Endothelial cell of umbilical vein (primary cell): ENCODE measurements around the gene LSR. TPM values are rescaled to one million over a fixed set of nuclear protein-coding genes. Genes with fewer than 3 reads are reported as not detected.

Experiments used
- BruUV-seq: library from RNA; stranded (reverse); fragments of 400-500 nt; replicated peaks from 2 replicates; lab custom pipeline; 2021; lab: Mats Ljungman, UMichigan
- CTCF ChIA-PET: fragments of 300-600, 350-600 bp; sonication (Branson Sonifier 250); formaldehyde crosslinking; loops from one replicate; lab custom pipeline; 2021; ENCODE audit warnings: antibody characterized with exemption, inconsistent platforms; lab: Charles Lee
- POLR2A ChIA-PET: fragments of 300-600, 350-600 bp; sonication (Branson Sonifier 250); formaldehyde crosslinking; loops from one replicate; lab custom pipeline; 2021; ENCODE audit warnings: antibody characterized with exemption, inconsistent platforms; lab: Charles Lee
- DNase-seq: peaks from one replicate; pipeline ENCODE4 v3.0.0-alpha.2; 2011; ENCODE audit warnings: low read depth, low spot score
- FAIRE-seq: peaks from 2 replicates; lab custom pipeline; 2011; peaks lifted over from hg19 to GRCh38; lab: Jason Lieb, UNC
- H2AFZ ChIP-seq: 2 replicates; pipeline ENCODE4 v1.6.0; 2012; ENCODE audit warnings: low read depth, low read length, control low read depth, inconsistent platforms
- H3K27ac ChIP-seq: 2 replicates; pipeline ENCODE4 v1.5.1; 2011; ENCODE audit warnings: low read depth, mild to moderate bottlenecking, control low read depth, low read length, moderate library complexity; ENCODE audit not compliant: insufficient read depth
- H3K27me3 ChIP-seq, 2 experiments: 2 replicates each; pipeline versions ENCODE4 v1.6.0 to v1.6.1; 2011; ENCODE audit warnings: low read length in 2 of 2, mixed read lengths in 1 of 2; ENCODE audit not compliant: control insufficient read depth in 2 of 2, insufficient read depth in 2 of 2
- H3K36me3 ChIP-seq, 2 experiments: 2 replicates in 1 of 2; 3 replicates in 1 of 2; pipeline ENCODE4 v1.5.1; 2011; ENCODE audit warnings: low read length in 2 of 2, mild to moderate bottlenecking in 1 of 2, moderate library complexity in 1 of 2; ENCODE audit not compliant: control insufficient read depth in 2 of 2, insufficient read depth in 2 of 2; ENCODE audit errors: extremely low read depth in 1 of 2
- H3K4me1 ChIP-seq: 3 replicates; pipeline ENCODE4 v1.5.1; 2011; ENCODE audit warnings: mild to moderate bottlenecking, low read length; ENCODE audit not compliant: control insufficient read depth, insufficient read depth; ENCODE audit errors: extremely low read depth
- H3K4me2 ChIP-seq: 2 replicates; pipeline ENCODE4 v1.6.1; 2011; ENCODE audit warnings: low read length, control low read depth, mixed read lengths; ENCODE audit not compliant: insufficient read depth
- H3K4me3 ChIP-seq, 3 experiments: fragments of 200-600 bp in 1 of 3; sonication (generic), shearing (Covaris generic) in 1 of 3; replicated peaks in 1 of 3; 2 replicates each; pipeline ENCODE4 v1.5.1; 2011 to 2016; ENCODE audit warnings: control low read depth in 3 of 3, low read length in 3 of 3, mild to moderate bottlenecking in 2 of 3, inconsistent platforms in 1 of 3, low read depth in 1 of 3, moderate library complexity in 1 of 3; ENCODE audit not compliant: insufficient read depth in 1 of 3
- H3K79me2 ChIP-seq: 2 replicates; pipeline ENCODE4 v1.6.0; 2012; ENCODE audit warnings: low read length, inconsistent platforms; ENCODE audit not compliant: control insufficient read depth, insufficient read depth
- H3K9ac ChIP-seq: replicated peaks from 2 replicates; pipeline ENCODE3; 2011; ENCODE audit warnings: low read length, control low read depth; ENCODE audit not compliant: insufficient read depth; ENCODE audit errors: extremely low read depth
- H3K9me1 ChIP-seq: replicated peaks from 3 replicates; pipeline ENCODE4 v1.6.0; 2011; ENCODE audit warnings: mild to moderate bottlenecking, low read length; ENCODE audit not compliant: control insufficient read depth, insufficient read depth; ENCODE audit errors: extremely low read depth
- H3K9me3 ChIP-seq: replicated peaks from 2 replicates; pipeline ENCODE4 v1.5.1; 2012; ENCODE audit warnings: low read length, inconsistent platforms; ENCODE audit not compliant: control insufficient read depth, insufficient read depth
- H4K20me1 ChIP-seq: replicated peaks from 2 replicates; pipeline ENCODE3; 2011; ENCODE audit warnings: mild to moderate bottlenecking, low read length; ENCODE audit not compliant: control insufficient read depth, insufficient read depth; ENCODE audit errors: extremely low read depth
- GATA2 ChIP-seq: IDR thresholded peaks from 2 replicates; pipeline ENCODE4 v1.7.0; 2011; ENCODE audit warnings: low read depth, mild to moderate bottlenecking, moderate library complexity, mixed read lengths, low read length; ENCODE audit not compliant: insufficient read length, insufficient read depth
- MYC ChIP-seq: IDR thresholded peaks from one replicate; pipeline ENCODE4 v1.6.1; 2011; ENCODE audit warnings: mild to moderate bottlenecking, low read depth, low read length
- POLR2A ChIP-seq: IDR thresholded peaks from 2 replicates; pipeline ENCODE4 v1.6.1; 2012; ENCODE audit warnings: low read depth, mild to moderate bottlenecking, control low read depth, low read length
- POLR2AphosphoS5 ChIP-seq: IDR thresholded peaks from 2 replicates; pipeline ENCODE4 v1.6.1; 2012; ENCODE audit warnings: low read depth, mild to moderate bottlenecking, control low read depth, low read length, moderate library complexity; ENCODE audit not compliant: insufficient read depth
- dilution Hi-C: fragments of 300-500 bp; cut with MboI; formaldehyde crosslinking; loops from one replicate; pipeline ENCODE4 v1.15.0; 2019; ENCODE audit warnings: low sequenced_read_pairs; ENCODE audit not compliant: extremely low pct_ligation_motif_present
- intact Hi-C: fragments of 100-400 bp; cut with micrococcal nuclease; formaldehyde crosslinking; loops from one replicate; pipeline ENCODE4 v1.10.0; 2022
- polyA plus RNA-seq, 4 experiments: library from polyadenylated mRNA; depleted of rRNA in 3 of 4; stranded (reverse) in 3 of 4; unstranded in 1 of 4; fragments of >200 nt; gene quantifications; 2 replicates each; pipeline versions ENCODE4 v1.2.1 to v1.2.3, GENCODE V29; 2011 to 2012; ENCODE audit warnings: missing spikeins in 1 of 4
- total RNA-seq: library from RNA; stranded (reverse); gene quantifications from 2 replicates; pipeline ENCODE4 v1.2.3, GENCODE V29; 2021

Gene LSR
- total and polyA plus RNA-seq, 2 donors (not counting 3 experiments of a cell fraction or from before 2014, with no cell fraction given), result 0.76 to 1.0 TPM

DNA sequence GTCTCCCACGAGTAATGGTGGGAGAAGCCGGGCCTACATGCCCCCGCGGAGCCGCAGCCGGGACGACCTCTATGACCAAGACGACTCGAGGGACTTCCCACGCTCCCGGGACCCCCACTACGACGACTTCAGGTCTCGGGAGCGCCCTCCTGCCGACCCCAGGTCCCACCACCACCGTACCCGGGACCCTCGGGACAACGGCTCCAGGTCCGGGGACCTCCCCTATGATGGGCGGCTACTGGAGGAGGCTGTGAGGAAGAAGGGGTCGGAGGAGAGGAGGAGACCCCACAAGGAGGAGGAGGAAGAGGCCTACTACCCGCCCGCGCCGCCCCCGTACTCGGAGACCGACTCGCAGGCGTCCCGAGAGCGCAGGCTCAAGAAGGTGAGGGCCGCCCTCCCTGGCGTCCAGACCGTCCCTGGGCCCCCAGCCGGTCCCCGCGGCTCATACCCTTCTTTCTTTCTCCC is 18.6 kb downstream of the LSR start:
- peaks cover 0 to 17% of the 10 kb centered on the region in 2 experiments for H3K36me3 ChIP-seq
- peaks cover 3% of the 10 kb centered on the region for H3K79me2 ChIP-seq
- H2AFZ ChIP-seq, result peak overlapping the region; percentile 52
- no peaks in the 10 kb centered on the region for H3K9me1 ChIP-seq
- TSS peak; percentile 72 for BruUV-seq
- no peak for TF ChIP-seq POLR2AphosphoS5
- TF ChIP-seq GATA2, result no peak
- H3K27ac ChIP-seq, result peak overlapping the region; percentile 81
- H4K20me1 ChIP-seq, result no peaks in the 10 kb centered on the region
- peak overlapping the region; percentile 53 to 97 (median 88) for H3K4me3 ChIP-seq
- ChIA-PET POLR2A (no interaction called here), CTCF (interaction anchor here (1.3 kb wide), 1 partner anchor 228 kb away, joined by 6 read pairs; no protein-coding TSS in a partner anchor)
- peak; percentile 38 for FAIRE-seq
- no peak for DNase-seq
- dilution Hi-C loops (no loop called here), intact Hi-C loops (loop anchor here (5.0 to 10.0 kb wide), 2 partner anchors 55 to 233 kb away; partner anchors contain the start of gene SCN1B)
- no peaks in the 10 kb centered on the region for H3K9me3 ChIP-seq
- H3K9ac ChIP-seq, result peak overlapping the region; percentile 90
- H3K27me3 ChIP-seq, result no peaks in the 10 kb centered on the region
- H3K4me1 ChIP-seq, result peaks cover 4% of the 10 kb centered on the region
- H3K4me2 ChIP-seq, result peak overlapping the region; percentile 39

DNA sequence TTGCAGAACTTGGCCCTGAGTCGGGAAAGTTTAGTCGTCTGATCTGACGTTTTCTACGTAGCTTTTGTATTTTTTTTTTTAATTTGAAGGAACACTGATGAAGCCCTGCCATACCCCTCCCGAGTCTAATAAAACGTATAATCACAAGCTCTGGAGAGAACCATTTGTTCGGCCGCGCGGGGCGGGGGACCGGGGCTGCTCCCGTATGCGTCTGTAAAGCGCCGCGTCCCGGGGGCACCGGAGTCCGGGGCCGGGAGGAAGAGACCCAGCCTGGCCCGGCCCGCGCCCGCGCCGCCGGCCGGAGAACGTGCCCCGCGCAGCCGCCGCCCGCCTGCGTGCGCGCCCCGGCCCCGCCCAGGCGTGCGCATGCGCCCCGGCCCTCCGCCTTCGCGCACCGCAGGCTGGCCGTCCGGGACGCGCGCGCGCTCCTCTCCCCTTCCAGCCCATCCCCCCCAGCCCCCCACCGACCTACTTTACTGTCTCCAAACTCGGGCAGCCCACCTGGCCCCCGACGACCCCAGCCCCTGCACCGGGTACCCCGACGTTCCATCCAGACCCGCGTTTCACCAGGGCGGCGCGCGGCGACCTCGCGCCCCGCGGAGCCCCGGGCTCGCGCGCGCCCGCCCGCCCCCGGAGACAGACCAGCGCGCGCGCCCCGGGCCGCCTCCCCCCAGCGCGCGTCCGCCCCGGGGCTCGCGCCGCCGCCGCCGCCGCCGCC is 19.2 kb downstream of the LSR start:
- peak; percentile 64 for FAIRE-seq
- peak; percentile 65 for DNase-seq
- Histone ChIP-seq H3K4me3 (peak overlapping the region; percentile 53 to 97 (median 88)), H3K9me1 (no peaks in the 10 kb centered on the region), H3K27me3 (no peaks in the 10 kb centered on the region), H3K79me2 (peaks cover 3% of the 10 kb centered on the region), H4K20me1 (no peaks in the 10 kb centered on the region), H3K4me2 (peak overlapping the region; percentile 39), H3K9ac (peak overlapping the region; percentile 90), H2AFZ (peak overlapping the region; percentile 52), H3K36me3 (peaks cover 0 to 17% of the 10 kb centered on the region in 2 experiments), H3K9me3 (no peaks in the 10 kb centered on the region), H3K4me1 (peaks cover 4% of the 10 kb centered on the region), H3K27ac (peak overlapping the region; percentile 81)
- intact Hi-C loops, result loop anchor here (1.0 to 10.0 kb wide), 3 partner anchors 56 to 233 kb away; partner anchors contain the start of gene SCN1B
- dilution Hi-C loops, result no loop called here
- CTCF ChIA-PET, result interaction anchor here (0.9 to 2.5 kb wide), 4 partner anchors 27 to 227 kb away, joined by 4 to 21 read pairs (median 7); no protein-coding TSS in a partner anchor
- BruUV-seq, result no TSS peak
- POLR2A ChIA-PET, result no interaction called here
- TF ChIP-seq POLR2A, result peak; percentile 72
- TF ChIP-seq POLR2AphosphoS5, result peak; percentile 84
- TF ChIP-seq MYC, result no peak
